Mammary epithelial cell (primary cell): ENCODE results near the gene FAM120A.

Experiments
- CTCF ChIP-seq, 2 donors: IDR thresholded peaks in 1 of 2; conservative IDR thresholded peaks in 1 of 2; 2 replicates each; pipeline ENCODE4 v1.5.1; 2011 to 2012; ENCODE audit warnings: inconsistent platforms in 2 of 2, low read length in 2 of 2, mild to moderate bottlenecking in 2 of 2, control low read depth in 1 of 2, low read depth in 1 of 2; ENCODE audit not compliant: insufficient read depth in 1 of 2; ENCODE audit errors: extremely low read depth in 1 of 2
- EZH2 ChIP-seq: IDR thresholded peaks from 2 replicates; pipeline ENCODE4 v1.6.1; 2012; ENCODE audit warnings: low read length, inconsistent platforms, borderline replicate concordance

DNA sequence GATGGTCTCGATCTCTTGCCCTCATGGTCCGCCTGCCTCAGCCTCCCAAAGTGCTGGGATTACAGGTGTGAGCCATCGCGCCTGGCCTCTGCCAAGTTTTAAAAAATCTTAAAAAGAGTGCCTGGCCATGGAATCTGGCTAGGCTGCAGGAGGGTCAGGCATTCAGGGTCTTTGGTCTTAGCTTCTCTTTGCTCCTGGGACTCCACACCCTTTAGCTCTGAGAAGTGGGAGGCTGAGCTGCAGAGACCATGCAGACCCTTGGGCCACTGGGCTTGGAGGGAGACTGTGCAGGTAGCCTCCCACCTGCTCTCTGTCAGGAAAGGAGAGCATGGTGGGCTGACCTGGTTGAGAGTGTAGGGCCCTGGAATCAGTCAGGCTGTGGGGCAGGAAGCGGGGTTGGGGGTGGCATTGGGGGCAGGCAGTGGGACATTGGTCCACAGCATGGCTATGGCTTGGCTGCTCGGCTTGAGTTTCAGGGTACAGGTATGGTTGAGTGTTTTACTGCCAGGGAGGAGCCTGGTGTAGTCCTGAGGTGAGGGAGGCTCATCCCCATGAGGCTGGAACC lies 145.7 kb downstream of the FAM120A start:
- TF ChIP-seq EZH2 (no peak), CTCF (conservative IDR thresholded peaks at IDR 0.05 in 1 of 2, IDR thresholded peaks at IDR 0.05 in 1 of 2; ENCODE audit: extremely low read depth in 1 of 2, insufficient read depth in 1 of 2, low read depth in 1 of 2, low read length in 2 of 2) (no peak)
